ENCODE measurements around the gene S100A13.
"Not testable (repeated sequence)": the region's sequence is repeated elsewhere in the genome, so short reads cannot be mapped to it uniquely, and the experiment has no call there.

S100A13 gene

DNA sequence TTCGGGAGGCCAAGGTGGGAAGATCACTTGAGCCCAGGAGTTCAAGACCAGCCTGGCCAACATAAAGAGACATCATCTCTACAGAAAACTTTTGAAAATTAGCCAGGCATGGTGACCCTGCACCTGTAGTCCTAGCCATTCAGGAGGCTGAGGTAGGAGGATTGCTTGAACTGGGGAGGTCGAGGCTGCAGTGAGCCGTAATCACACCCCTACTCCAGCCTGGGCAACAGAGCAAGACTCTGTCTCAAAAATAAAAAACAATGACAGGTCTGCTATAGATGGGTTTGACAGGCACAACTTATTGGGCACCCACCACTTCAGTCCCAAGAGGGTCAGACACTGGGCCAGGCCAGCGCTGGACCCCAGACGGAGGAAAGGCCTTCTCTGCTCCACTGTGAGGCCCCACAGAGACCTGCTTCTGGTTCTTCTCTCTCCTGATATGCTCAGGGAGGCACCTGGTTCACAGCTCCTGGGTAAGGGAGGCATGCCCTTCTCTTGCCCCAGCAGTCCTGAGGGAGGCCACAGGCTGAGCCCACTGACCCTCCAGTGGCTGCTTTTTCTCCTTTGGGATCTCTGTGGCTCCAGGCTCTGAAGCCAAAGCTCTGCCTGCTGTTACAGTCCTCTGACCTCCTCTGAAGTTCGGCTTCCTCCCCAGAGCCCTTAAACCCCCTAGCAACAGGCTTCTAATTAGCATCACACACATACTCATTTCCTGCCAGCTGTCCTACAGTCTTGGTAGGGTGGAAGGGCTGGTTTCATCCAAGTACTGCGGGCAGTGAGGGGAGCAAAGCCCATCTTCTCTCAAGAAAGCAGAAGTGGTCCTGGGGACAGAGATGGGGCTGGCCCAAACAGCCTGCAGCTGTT lies 28.8 kb downstream of the S100A13 start:
- DNase-seq, result no peak

DNA sequence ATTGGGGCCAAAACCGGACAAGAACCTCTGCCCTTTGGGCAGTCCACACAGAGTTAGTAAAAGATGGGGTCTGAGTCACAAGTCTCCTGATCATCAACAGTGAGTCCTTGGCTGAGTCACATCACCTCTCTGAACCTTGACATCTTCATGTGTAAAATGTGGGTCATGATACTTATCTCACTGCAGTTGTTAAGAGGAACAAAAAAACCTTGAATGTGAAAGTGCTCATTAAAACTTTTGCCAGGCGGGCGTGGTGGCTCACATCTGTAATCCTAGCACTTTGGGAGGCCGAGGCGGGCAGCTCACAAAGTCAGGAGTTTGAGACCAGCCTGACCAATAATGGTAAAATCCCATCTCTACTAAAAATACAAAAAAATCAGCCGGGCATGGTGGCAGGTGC lies 30.1 kb downstream of the S100A13 start:
- no peak for DNase-seq

GRCh38 chr1:153592748-153593147 lies 34.6 kb downstream of the S100A13 start:
- no peak for DNase-seq

DNA sequence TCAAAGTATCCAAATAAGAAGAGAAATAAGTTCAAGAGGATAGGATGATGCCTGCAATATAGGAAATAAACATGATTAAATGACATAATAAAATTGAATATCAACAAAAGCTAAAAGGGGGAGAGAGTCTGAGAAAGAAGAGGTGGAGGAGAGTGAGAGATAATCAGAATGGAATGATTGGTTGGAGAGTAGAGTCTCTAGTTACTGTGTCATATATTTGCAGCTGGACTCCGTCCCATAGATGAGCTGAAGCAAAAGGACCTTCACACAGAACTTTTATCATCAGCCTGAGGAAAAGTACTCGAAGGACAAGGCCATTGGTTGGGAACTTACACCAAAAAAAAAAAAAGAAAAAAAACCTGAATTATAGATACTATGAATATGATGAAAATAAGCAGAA lies 38.8 kb downstream of the S100A13 start:
- DNase-seq, result no peak

DNA sequence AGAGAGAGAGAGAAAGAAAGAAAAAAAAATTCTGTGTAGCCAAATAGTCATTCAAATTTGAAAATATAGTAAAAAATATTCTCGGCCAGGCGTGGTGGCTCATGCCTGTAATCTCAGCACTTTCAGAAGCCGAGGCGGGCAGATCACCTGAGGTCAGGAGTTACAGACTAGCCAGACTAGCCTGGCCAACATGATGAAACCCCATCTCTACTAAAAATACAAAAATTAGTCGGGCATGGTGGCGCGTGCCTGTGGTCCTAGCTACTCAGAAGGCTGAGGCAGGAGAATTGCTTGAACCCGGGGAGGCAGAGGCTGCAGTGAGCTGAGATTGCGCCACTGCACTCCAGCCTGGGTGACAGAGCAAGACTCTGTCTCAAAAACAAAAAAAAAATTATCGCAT lies 39.3 kb downstream of the S100A13 start:
- not testable (repeated sequence) for DNase-seq

DNA sequence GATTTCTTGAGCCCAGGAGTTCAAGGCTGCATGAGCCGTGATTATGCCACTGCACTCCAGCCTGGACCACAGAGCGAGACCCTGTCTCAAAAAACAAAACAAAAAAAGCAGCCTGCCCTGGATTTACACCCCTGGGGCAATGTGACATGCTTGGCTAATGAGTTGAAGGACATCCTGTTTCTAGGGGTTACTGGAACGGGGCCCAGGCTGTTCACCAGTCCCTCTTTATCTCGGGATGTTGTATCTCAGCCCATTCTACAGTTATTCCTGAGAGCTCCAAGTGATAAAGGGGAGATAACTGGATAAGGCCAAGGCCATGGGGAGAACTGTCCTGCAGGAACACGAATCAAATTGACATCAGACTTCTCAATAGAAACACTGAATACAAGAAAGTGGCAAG lies 40.0 kb downstream of the S100A13 start:
- DNase-seq, result no peak

DNA sequence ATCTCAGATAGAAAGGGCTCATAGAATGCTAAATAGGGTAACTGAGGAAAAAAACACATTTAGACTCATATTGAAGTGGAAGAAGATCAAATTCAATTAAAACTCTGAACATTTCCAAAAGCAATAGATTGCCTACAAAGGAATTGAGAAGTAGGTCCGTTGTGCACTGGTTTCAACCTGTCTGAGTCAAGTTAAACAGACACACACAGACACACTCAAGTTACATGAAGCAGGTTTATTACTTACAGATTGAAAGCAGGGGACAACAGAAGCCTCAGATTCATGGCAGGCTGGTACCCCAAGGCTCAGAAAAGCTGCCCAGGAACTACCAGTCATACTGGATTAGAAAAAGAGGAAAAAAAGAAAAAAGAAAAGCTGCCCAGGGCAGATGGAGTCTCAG lies 41.0 kb downstream of the S100A13 start:
- DNase-seq, result no peak

DNA sequence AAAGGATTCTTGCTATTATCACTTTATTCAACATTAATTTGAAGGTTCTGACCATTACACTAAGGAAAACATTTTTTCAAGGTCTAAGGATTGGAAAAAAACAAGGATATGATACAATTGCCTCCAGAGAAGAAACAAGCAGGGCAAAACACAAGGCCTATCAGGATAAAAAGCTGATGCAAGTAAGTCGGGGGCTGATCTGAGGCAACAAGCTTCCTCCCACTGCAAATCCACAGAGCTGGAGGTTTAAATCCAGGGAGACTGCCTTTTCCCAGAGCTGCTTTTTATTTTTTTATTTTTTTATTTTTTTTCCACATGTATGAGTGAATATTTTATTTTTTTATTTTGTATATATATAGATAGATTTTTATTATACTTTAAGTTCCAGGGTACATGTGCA lies 42.3 kb downstream of the S100A13 start:
- DNase-seq, result no peak

- DNase-seq, result no peak
Measured at GRCh38 chr1:153583976-153584375, 43.3 kb downstream of the S100A13 start.

- DNase-seq, result not testable (repeated sequence)
Measured at GRCh38 chr1:153583514-153583913, 43.8 kb downstream of the S100A13 start.

GRCh38 chr1:153582836-153583235 lies 44.5 kb downstream of the S100A13 start:
- DNase-seq, result not testable (repeated sequence)

DNA sequence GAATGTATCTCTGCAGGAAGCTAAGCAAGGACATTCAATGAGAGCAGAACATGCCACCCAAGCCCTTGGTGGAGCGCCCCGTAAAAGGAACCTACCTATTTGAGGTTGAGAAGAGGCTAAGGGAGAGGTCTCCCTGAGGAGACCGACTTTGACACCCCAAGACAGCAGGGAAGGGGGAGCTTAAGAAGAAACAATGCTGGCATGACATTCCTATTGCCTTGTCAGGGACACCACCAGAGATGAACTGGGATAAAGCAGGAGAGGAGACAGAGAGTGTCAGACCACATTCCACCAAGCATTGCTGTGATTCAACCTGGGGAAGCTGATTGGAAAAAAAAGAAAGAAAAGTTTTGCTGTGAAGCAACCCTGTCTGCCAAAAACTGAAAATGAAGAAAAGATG lies 48.4 kb downstream of the S100A13 start:
- DNase-seq, result no peak

DNA sequence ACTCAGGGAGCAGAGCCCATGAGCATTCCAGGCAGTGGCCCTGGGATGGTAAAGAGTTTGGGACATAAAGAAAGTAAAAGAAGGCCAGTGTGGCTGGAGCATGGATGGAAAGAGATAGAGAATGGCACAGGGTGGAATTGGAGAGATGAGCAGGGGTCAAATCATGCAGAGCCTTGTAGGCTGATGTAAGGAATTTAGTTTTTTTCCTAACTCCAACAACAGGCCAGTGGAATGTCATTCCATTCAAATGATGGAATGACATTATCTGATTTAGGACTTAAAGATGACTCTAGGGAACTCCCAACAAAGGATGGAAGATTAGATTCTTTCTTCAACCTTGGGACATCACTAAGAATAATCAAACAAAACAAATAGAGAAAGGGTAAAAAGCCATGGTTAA lies 48.8 kb downstream of the S100A13 start:
- no peak for DNase-seq

DNA sequence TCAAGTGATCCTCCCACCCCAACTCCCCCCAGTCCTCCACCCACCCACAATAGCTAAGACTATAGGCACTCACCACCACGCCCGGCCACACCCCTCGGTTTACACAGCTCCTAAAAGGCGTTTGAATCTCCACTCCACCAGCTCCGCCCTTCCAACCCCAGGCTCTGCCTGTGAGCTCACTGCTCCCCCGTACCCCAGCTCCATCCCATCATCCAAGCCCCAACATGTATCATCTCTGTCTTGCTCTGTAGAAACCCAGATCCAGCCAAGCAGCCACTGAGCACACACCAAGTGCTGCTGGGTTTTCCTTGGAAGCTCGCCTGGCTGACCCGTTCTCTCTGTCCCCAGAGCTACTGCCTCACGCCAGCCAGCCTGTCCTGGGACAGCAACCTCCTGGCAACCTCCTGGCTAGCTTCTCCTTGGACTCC lies 49.7 kb downstream of the S100A13 start:
- no peak for DNase-seq

- DNase-seq, result no peak
Measured at GRCh38 chr1:153577138-153577537, 50.2 kb downstream of the S100A13 start.

DNA sequence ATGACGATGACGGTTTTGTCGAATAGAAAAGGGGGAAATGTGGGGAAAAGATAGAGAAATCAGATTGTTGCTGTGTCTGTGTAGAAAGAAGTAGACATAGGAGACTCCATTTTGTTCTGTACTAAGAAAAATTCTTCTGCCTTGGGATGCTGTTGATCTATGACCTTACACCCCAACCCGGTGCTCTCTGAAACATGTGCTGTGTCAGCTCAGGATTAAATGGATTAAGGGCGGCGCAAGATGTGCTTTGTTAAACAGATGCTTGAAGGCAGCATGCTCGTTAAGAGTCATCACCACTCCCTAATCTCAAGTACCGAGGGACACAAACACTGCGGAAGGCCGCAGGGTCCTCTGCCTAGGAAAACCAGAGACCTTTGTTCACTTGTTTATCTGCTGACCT lies 51.8 kb downstream of the S100A13 start:
- not testable (repeated sequence) for DNase-seq

DNA sequence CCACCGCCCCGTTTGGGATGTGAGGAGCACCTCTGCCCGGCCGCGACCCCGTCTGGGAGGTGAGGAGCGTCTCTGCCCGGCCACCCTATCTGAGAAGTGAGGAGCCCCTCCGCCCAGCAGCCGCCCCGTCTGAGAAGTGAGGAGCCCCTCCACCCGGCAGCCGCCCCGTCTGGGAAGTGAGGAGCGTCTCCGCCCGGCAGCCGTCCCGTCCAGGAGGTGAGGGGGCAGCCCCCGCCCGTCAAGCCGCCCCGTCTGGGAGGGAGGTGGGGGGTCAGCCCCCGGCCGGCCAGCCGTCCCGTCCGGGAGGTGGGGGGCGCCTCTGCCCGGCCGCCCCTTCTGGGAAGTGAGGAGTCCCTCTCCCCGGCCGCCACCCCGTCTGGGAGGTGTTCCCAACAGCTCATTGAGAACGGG lies 52.2 kb downstream of the S100A13 start:
- not testable (repeated sequence) for DNase-seq

DNA sequence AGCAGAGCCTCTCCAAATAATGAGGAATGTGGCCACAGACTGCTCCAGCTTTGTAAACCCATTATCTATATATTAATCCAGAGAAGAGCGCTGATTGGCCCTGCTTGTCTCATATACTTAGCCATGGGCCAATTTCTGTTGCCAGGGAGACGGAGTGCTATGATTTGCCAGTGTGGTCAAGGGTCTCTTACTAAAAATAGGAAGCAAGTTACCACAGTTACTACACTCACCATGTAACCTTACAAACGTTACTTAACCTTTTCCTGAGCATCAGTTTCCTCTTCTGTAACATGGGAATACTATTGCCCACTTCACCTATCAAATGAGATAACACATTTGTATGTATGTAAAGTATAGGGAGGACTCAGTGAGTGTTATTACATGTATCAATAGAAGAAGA lies 54.0 kb downstream of the S100A13 start:
- DNase-seq, result no peak

DNA sequence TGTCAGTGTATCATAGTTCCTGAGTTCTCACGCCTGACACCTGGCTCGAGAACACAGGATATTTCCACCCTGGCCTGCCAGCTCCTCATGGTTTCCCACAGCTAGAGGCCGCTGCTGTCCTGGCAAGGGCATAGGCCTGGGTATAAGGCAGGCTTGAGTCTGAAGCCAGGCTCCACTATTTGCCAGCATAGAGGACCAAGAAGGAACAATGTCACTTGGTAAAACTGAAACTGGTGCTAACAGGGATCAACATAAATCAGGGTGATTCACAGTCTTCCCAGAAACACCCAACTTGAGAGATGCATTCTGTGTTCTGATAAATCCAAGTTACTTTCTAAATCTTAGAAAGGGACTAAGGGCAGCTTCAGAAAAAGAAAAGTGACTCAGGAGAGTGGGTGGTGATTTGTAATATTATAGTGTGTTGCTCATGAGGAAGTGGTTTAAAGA lies 54.7 kb downstream of the S100A13 start:
- DNase-seq, result peak; percentile 43 to 52

GRCh38 chr1:153571706-153572105 lies 55.6 kb downstream of the S100A13 start:
- no peak for DNase-seq

- no peak for DNase-seq
Measured at GRCh38 chr1:153570874-153571273, 56.4 kb downstream of the S100A13 start.

DNA sequence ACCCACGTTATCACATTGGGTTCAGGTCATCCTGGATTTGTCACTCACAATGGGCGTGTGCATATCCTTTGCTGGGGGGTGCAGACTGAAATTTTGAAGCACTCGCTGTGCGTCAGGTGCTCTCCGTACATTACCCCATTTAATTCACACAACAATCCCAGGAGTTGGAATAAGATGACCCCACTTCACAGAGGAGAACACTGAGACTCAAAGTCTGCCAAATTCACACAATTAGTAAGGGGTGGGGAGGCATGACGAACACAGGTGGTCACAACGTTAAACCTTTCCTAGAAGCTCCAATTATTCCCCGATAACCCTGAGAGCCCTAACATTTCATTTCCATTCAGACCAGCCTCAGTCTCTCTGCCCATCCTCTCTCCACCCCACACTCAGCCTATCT lies 57.8 kb downstream of the S100A13 start:
- no peak for DNase-seq

All from stimulated activated CD4-positive, alpha-beta T cell treated with anti-CD3 and anti-CD28 coated beads, Interleukin-4, amount 100 ng/mL, for 4 hours (primary cell).